ENCODE data around the gene NOD2.

GRCh38 chr16:50743581-50744225 is 50.3 kb downstream of the NOD2 start:
- no peak for TF ChIP-seq CTCF (IDR thresholded peaks at IDR 0.05)
- no peak for TF ChIP-seq EP300 (IDR thresholded peaks at IDR 0.05)
- no peak for TF ChIP-seq POLR2A (IDR thresholded peaks at IDR 0.05)

All from suprapubic skin (tissue), 3 donors.